Measurements from ENCODE around the gene CCR6. TPM values are rescaled to one million over a fixed set of nuclear protein-coding genes. Genes with fewer than 3 reads are reported as not detected.

Gene CCR6
- total RNA-seq, 1 experiment from 2014 or later: not detected

- Histone ChIP-seq H4K91ac (ENCODE audit: insufficient read length, low read depth, low read length) (no peak overlapping the region), H3K18ac (ENCODE audit: insufficient read length, low read depth, low read length) (no peak overlapping the region), H3K4me2 (ENCODE audit: insufficient read depth, insufficient read length, low read length) (no peak overlapping the region), H2BK20ac (ENCODE audit: low read depth, low read length, poor library complexity, severe bottlenecking) (no peak overlapping the region), H3K4ac (ENCODE audit: low read depth, low read length) (no peak overlapping the region), H3K4me1 (ENCODE audit: insufficient read depth, low read length) (no peaks in the 10 kb centered on the region), H2BK120ac (ENCODE audit: low read depth, low read length, poor library complexity, severe bottlenecking) (no peak overlapping the region), H3K79me2 (ENCODE audit: insufficient read depth, low read length) (no peaks in the 10 kb centered on the region), H2BK5ac (ENCODE audit: insufficient read length, low read length) (no peak overlapping the region), H3T11ph (ENCODE audit: low read length) (no peak overlapping the region), H3K14ac (ENCODE audit: insufficient read depth, low read length) (no peak overlapping the region), H3K9me3 (ENCODE audit: control insufficient read depth, low read depth, low read length) (no peaks in the 10 kb centered on the region), H2AFZ (ENCODE audit: low read length) (no peak overlapping the region), H3K27ac (ENCODE audit: insufficient read length, low read depth, low read length) (no peak overlapping the region), H4K8ac (replicated peaks; ENCODE audit: insufficient read length, low read depth, low read length) (no peak overlapping the region), H2BK12ac (ENCODE audit: insufficient read length, low read depth, low read length) (no peak overlapping the region), H3K23me2 (ENCODE audit: insufficient read length, low read depth, low read length, poor library complexity, severe bottlenecking) (no peaks in the 10 kb centered on the region), H3K27me3 (ENCODE audit: insufficient read depth, low read length) (no peaks in the 10 kb centered on the region), H3K56ac (ENCODE audit: insufficient read length, low read depth, low read length) (no peak overlapping the region), H4K20me1 (ENCODE audit: control insufficient read depth, insufficient read depth, insufficient read length) (no peaks in the 10 kb centered on the region), H2AK5ac (ENCODE audit: insufficient read length, low read length) (no peak overlapping the region), H3K23ac (ENCODE audit: insufficient read length, low read depth, low read length) (no peak overlapping the region), H2BK15ac (ENCODE audit: low read depth, low read length) (no peak overlapping the region), H3K79me1 (ENCODE audit: insufficient read depth, low read depth, low read length, poor library complexity, severe bottlenecking) (no peaks in the 10 kb centered on the region), H4K5ac (ENCODE audit: insufficient read length, low read depth, low read length) (no peak overlapping the region), H3K9ac (ENCODE audit: extremely low read depth, insufficient read length, low read length) (no peak overlapping the region)
- no peak for TF ChIP-seq CTCF (conservative IDR thresholded peaks at IDR 0.05)
- Mint-ChIP-seq H3K4me1 (peaks cover 0 to 2% of the 10 kb centered on the region in 2 experiments; a peak in 1 of 4 replicates), H3K4me3 (no peak overlapping the region; a peak in 1 of 5 replicates), H3K27ac (no peak overlapping the region), H3K36me3 (ENCODE audit: insufficient read depth in 1 of 3, low read depth in 3 of 3) (no peaks in the 10 kb centered on the region; a peak in 1 of 7 replicates), H3K27me3 (ENCODE audit: low read depth) (no peaks in the 10 kb centered on the region; the same call in none of the 2 replicates), H3K9me3 (peaks cover 0 to 7% of the 10 kb centered on the region in 2 experiments; a peak in 4 of 5 replicates)
- no peak for DNase-seq
These were observed 49.1 kb upstream of the CCR6 start for GRCh38 chr6:167073679-167074274.
